Liver (tissue), 3 donors: Measurements from ENCODE around the gene NNT.

Experiments used
- EGR1 ChIP-seq, 2 donors: IDR thresholded peaks; 2 replicates each; pipeline ENCODE4 v1.6.1; 2016 to 2018; ENCODE audit warnings: antibody characterized with exemption in 2 of 2, low read depth in 2 of 2
- FOXA1 ChIP-seq: IDR thresholded peaks from 2 replicates; pipeline ENCODE4 v1.6.1; 2016; ENCODE audit warnings: antibody characterized with exemption
- GABPA ChIP-seq, 2 donors: IDR thresholded peaks in 1 of 2; conservative IDR thresholded peaks in 1 of 2; 2 replicates each; pipeline ENCODE4 v1.6.1; 2016; ENCODE audit warnings: antibody characterized with exemption in 2 of 2, mild to moderate bottlenecking in 1 of 2, moderate library complexity in 1 of 2
- RAD21 ChIP-seq, 2 donors: IDR thresholded peaks; 2 replicates each; pipeline ENCODE4 v1.6.1; 2016; ENCODE audit warnings: antibody characterized with exemption in 2 of 2, mild to moderate bottlenecking in 2 of 2
- RXRA ChIP-seq, 2 donors: IDR thresholded peaks; 2 replicates each; pipeline ENCODE4 v1.6.1; 2017 to 2018; ENCODE audit warnings: antibody characterized with exemption in 2 of 2, mild to moderate bottlenecking in 1 of 2
- SP1 ChIP-seq: IDR thresholded peaks from 2 replicates; pipeline ENCODE4 v1.6.1; 2018; ENCODE audit warnings: antibody characterized with exemption, mild to moderate bottlenecking
- TAF1 ChIP-seq: conservative IDR thresholded peaks from 2 replicates; pipeline ENCODE4 v1.6.1; 2016; ENCODE audit warnings: antibody characterized with exemption, mild to moderate bottlenecking
- YY1 ChIP-seq: IDR thresholded peaks from 2 replicates; pipeline ENCODE4 v1.6.1; 2016; ENCODE audit warnings: antibody characterized with exemption, mild to moderate bottlenecking
- TF ChIP-seq, protein P1 (sequence below): fragments of 150-350 bp; IDR thresholded peaks from 2 replicates; pipeline ENCODE4 v1.5.1; 2017; ENCODE audit warnings: improper control_type of control experiment, low read depth, low read length; ENCODE audit not compliant: missing input control
- TF ChIP-seq, protein P2 (sequence below): IDR thresholded peaks from 2 replicates; pipeline ENCODE4 v1.6.1; 2016; ENCODE audit warnings: antibody characterized with exemption
- TF ChIP-seq, protein P3 (sequence below): IDR thresholded peaks from 2 replicates; pipeline ENCODE4 v1.6.1; 2016; ENCODE audit warnings: antibody characterized with exemption, mild to moderate bottlenecking
- TF ChIP-seq, protein P4 (sequence below): IDR thresholded peaks from 2 replicates; pipeline ENCODE4 v1.6.1; 2016; ENCODE audit warnings: antibody characterized with exemption
- donor health status: healthy.
- donor health status: healthy.

DNA sequence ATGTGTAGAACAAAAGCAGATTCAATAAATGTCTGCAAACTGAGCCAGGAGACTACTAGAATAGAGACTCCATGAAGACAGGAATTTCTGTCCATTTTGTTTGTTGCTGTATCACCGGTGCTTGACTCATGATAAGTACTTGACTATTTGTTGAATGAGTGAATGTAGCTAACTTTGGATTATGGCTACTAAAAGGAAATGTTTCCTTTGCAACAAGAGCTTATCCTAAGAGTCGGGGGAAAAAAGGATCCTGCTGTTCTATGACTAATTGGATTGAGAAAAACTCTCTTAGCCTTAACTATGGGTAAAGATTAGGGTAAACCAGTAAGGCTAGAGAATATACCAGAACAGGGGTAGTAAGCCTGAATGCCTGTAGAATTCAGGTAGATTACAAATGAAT lies 49.6 kb upstream of the NNT start:
- TF ChIP-seq, protein P1, sequence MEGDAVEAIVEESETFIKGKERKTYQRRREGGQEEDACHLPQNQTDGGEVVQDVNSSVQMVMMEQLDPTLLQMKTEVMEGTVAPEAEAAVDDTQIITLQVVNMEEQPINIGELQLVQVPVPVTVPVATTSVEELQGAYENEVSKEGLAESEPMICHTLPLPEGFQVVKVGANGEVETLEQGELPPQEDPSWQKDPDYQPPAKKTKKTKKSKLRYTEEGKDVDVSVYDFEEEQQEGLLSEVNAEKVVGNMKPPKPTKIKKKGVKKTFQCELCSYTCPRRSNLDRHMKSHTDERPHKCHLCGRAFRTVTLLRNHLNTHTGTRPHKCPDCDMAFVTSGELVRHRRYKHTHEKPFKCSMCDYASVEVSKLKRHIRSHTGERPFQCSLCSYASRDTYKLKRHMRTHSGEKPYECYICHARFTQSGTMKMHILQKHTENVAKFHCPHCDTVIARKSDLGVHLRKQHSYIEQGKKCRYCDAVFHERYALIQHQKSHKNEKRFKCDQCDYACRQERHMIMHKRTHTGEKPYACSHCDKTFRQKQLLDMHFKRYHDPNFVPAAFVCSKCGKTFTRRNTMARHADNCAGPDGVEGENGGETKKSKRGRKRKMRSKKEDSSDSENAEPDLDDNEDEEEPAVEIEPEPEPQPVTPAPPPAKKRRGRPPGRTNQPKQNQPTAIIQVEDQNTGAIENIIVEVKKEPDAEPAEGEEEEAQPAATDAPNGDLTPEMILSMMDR, result no peak
- no peak for TF ChIP-seq GABPA (IDR thresholded peaks at IDR 0.05 in 1 of 2, conservative IDR thresholded peaks at IDR 0.05 in 1 of 2)
- no peak for TF ChIP-seq RAD21 (IDR thresholded peaks at IDR 0.05)
- TF ChIP-seq TAF1, result no peak
- TF ChIP-seq, protein P2, sequence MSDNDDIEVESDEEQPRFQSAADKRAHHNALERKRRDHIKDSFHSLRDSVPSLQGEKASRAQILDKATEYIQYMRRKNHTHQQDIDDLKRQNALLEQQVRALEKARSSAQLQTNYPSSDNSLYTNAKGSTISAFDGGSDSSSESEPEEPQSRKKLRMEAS, result no peak
- TF ChIP-seq, protein P3, sequence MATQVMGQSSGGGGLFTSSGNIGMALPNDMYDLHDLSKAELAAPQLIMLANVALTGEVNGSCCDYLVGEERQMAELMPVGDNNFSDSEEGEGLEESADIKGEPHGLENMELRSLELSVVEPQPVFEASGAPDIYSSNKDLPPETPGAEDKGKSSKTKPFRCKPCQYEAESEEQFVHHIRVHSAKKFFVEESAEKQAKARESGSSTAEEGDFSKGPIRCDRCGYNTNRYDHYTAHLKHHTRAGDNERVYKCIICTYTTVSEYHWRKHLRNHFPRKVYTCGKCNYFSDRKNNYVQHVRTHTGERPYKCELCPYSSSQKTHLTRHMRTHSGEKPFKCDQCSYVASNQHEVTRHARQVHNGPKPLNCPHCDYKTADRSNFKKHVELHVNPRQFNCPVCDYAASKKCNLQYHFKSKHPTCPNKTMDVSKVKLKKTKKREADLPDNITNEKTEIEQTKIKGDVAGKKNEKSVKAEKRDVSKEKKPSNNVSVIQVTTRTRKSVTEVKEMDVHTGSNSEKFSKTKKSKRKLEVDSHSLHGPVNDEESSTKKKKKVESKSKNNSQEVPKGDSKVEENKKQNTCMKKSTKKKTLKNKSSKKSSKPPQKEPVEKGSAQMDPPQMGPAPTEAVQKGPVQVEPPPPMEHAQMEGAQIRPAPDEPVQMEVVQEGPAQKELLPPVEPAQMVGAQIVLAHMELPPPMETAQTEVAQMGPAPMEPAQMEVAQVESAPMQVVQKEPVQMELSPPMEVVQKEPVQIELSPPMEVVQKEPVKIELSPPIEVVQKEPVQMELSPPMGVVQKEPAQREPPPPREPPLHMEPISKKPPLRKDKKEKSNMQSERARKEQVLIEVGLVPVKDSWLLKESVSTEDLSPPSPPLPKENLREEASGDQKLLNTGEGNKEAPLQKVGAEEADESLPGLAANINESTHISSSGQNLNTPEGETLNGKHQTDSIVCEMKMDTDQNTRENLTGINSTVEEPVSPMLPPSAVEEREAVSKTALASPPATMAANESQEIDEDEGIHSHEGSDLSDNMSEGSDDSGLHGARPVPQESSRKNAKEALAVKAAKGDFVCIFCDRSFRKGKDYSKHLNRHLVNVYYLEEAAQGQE, result no peak
- no peak for TF ChIP-seq RXRA (IDR thresholded peaks at IDR 0.05)
- TF ChIP-seq, protein P4, sequence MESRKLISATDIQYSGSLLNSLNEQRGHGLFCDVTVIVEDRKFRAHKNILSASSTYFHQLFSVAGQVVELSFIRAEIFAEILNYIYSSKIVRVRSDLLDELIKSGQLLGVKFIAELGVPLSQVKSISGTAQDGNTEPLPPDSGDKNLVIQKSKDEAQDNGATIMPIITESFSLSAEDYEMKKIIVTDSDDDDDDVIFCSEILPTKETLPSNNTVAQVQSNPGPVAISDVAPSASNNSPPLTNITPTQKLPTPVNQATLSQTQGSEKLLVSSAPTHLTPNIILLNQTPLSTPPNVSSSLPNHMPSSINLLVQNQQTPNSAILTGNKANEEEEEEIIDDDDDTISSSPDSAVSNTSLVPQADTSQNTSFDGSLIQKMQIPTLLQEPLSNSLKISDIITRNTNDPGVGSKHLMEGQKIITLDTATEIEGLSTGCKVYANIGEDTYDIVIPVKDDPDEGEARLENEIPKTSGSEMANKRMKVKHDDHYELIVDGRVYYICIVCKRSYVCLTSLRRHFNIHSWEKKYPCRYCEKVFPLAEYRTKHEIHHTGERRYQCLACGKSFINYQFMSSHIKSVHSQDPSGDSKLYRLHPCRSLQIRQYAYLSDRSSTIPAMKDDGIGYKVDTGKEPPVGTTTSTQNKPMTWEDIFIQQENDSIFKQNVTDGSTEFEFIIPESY, result no peak
- no peak for TF ChIP-seq SP1
- no peak for TF ChIP-seq YY1
- TF ChIP-seq FOXA1, result no peak
- no peak for TF ChIP-seq EGR1 (IDR thresholded peaks at IDR 0.05; ENCODE audit: low read depth in 2 of 2)
